Measurements from ENCODE around the gene CPLX1.
"Not testable (repeated sequence)": the region's sequence is repeated elsewhere in the genome, so short reads cannot be mapped to it uniquely, and the experiment has no call there.

CPLX1 gene

DNA sequence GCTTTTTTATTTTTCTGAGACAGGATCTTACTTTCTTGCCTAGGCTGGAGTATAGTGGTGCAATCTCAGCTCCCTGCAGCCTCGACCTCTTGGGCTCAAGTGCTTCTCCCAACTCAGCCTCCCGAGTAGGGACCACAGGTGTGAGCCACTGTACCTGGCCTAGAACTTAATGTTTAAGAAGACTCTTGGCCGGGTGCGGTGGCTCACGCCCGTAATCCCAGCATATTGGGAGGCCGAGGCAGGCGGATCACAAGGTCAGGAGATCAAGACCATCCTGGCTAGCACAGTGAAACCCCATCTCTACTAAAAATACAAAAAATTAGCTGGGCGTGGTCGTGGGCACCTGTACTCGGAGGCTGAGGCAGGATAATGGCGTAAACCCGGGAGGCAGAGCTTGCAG, 72.7 kb downstream of the CPLX1 start:
- not testable (repeated sequence) for DNase-seq

DNA sequence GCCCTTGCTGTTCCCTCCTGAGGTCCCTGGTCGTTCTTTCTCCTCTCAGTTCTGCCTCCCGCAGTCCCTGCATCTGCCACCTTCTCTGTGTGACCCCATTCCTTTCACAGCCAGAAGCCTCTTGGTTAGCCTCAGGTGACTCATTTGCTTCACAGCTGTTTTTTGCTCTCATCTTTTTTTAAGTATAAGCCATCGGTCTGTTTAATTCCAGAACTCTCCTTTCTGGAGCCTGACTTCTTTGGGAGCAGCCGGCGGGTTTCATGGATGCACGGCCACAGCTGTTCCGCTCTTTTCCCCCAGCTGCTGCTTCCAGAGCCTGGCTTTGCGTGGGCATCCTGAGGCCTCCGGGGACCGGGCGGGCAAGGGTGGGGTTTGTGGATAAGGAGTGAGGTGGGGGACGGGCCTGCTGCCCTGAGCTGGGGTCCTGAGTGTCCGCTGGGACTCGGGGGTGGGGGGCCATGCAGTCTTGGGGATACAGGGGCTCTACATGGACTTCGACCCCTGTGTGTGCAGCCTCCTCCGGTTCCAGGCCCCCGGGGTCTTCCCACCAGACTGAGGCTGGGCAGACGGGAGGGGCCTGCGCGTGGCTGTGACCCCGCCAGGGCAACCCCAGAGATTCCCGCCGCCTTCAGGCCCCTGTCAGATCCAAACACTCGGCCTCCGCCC, 73.6 kb downstream of the CPLX1 start:
- no peak for DNase-seq

DNA sequence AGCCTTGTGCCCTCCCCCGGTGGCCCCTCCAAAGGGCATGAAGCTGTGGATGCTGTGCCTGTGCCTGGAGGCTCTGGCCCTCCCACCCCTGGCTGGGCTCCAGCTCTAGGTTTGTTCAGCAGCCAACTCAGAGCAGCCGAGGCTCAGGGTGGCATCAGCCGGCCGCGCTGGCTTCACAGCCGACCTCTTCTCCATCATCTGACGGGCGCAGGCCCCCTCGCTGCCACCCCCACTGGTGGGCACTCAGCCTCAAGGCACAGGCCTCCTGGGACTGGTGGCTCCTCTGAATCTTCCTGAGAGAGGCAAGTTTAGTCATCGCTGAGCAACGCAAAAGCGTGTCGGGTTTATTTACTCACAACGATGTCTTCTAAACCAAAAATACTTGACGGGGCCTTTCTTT, 74.3 kb downstream of the CPLX1 start:
- DNase-seq: no peak

DNA sequence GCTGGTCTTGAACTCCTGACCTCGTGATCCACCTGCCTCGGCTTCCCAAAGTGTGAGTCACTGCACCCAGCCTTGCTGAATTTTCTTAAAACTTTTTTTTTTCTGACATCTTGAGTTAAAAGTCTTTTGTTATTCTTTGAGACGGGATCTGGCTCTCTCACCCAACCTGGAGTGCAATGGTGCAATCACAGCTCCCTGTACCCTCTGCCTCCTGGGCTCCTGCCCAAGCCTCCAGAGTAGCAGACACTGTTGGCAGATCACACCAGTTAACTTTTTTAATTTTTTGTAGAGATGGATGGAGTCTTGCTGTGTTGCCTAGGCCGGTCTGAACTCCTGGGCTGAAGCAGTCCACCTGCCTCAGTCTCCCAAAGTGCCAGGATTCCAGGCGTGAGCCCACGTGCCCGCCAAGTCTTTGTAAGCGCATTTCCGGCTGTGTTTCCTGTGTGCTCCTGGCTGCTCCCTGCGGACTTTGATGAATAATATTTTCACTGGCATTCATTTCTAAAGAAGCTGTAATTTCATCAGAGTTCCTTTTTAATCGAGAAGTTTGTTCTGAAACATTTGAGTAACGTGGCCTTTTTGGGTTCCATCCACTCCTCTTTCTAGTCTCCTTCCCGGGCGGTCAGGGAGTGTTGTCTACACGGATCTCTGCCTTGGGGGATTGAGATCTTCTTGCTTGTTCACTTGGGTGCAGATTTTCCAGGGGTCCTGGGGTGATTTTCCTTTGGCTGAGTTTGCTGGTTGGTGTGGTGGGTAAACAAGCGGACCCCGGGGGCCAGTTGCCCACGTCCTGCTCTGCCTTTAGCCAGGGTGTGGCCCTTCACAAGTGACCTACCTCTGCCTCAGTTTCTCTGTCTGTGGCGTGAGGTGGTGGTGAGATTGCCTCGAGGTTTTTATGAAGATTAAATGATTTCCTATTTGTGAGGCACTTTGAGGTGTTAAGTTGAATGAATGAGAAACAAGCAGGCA, 75.9 kb downstream of the CPLX1 start:
- DNase-seq: no peak

- DNase-seq: no peak
These were observed 77.5 kb downstream of the CPLX1 start for GRCh38 chr4:748461-748860.

DNA sequence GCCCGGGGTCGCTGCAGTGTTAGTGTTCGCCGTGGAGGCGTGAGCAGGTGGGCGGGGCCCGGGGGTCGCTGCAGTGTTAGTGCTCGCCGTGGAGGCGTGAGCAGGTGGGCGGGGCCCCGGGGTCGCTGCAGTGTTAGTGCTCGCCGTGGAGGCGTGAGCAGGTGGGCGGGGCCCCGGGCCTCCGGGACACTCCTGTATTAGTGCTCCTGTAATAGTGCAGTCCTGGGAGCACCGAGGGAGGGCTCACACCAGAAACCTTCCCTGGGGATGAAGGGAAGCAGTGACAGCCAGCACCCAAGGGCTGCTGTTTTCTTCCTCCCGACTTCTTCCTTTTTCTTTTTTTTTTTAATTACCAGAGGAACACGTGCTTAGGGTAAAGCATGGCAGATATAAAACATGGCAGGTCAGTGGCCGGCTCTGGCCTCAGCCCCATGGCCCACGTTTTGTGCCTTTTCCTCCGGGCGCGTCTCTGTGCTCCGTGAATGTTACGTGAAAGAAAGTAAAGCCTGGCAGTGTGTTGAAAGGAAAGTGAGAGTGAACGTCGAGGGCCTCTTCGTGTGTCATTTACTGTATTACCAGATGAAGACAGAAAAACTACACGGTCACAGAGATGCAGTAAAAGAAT, 78.3 kb downstream of the CPLX1 start:
- DNase-seq: no peak

GRCh38 chr4:744212-744841, 81.6 kb downstream of the CPLX1 start:
- no peak for DNase-seq

DNA sequence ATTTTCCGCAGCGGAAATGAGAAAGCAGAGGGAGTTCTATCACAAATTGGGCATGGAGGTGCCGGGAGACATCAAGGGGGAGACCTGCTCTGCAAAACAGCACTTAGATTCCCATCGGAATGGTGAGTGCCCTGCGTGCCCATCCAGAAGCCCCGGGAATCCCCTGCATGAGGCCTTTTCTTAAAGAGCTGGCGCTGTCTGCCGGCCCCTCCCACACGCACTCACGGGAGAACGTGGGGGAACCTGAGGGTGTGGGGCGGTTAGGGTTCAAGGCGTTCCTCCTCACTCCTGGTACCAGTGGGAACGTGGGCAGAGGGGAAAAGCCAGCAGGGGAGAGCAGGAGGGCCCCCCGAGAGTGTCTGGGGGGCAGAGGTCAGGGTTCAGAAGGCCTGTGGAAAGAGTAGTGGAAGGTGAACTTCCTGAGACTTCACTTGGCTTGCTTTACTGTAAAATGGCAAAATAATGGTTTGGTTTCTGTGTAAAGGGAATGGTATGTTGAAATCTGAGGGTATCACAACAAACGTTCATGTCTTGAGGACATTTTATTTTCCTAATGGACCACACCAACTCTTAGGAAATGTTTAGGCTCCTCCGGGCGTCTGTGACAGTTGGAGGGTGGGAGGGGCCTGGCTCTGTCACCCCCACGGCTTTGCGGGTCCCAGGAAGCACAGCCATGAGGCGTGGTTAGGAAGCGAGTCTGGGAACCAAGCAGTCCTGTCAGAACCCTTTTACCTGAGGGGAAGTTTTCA, 82.3 kb downstream of the CPLX1 start:
- DNase-seq: no peak

GRCh38 chr4:742742-743311, 83.1 kb downstream of the CPLX1 start:
- peak; percentile 69 for DNase-seq

DNA sequence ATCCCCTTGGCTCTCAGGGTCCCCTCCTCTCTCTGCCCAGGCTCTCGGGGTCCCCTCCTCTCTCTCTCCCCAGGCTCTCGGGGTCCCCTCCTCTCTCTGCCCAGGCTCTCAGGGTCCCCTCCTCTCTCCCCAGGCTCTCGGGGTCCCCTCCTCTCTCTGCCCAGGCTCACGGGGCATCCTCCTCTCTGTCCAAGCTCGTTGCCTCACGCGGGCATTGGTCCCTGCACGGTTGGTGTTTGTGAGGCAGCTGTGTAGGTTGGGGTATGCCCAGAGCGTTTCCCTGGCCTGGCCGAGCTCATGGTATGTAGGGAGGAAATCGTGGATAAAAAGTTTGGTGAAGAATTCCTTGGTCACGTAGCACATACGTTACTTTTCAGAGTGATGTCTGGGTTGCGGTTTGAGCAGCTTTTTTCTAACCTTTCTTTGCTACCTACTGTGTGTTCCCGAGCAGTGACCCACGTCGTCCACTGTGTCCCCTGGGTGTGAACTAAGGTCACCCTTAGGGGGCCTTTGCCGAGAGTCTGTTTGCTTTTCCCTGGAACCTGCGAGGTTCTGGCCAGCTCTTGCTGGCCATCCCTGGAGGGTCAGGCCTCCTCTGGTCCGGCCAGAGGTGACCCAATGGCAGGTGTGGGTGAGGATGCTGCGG, 83.7 kb downstream of the CPLX1 start:
- no peak for DNase-seq

DNA sequence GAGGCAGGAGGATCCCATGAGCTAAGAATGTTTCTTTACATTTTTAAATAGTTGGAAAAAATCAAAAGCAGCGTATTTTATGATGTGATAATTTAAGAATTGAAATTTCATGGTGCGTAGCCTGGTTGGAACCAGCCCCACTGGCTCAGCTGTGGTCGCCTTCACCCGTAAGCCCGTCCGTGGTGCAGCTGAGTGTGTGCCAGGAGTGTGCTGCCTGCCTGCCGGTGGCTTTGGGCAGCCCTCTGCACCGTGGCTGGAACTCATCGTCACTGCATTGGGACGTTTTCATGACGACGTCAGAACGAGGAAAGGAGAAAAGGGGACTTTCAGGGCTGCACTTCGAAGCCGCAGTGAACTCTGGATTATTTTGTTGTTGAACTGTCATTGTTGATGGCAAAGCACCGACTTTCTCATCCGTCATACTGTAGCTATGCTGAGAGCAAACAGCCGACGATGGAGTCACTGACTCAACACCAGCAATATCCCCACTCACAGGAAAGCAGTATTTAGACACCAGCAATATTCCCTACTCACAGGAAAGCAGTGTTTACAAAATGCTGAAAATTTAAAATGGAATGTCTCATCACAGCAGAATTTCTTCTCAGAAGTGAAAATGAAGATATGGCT, 85.2 kb downstream of the CPLX1 start:
- DNase-seq: no peak

GRCh38 chr4:740011-740410, 85.9 kb downstream of the CPLX1 start:
- DNase-seq: no peak

GRCh38 chr4:739569-739968, 86.4 kb downstream of the CPLX1 start:
- DNase-seq: no peak

DNA sequence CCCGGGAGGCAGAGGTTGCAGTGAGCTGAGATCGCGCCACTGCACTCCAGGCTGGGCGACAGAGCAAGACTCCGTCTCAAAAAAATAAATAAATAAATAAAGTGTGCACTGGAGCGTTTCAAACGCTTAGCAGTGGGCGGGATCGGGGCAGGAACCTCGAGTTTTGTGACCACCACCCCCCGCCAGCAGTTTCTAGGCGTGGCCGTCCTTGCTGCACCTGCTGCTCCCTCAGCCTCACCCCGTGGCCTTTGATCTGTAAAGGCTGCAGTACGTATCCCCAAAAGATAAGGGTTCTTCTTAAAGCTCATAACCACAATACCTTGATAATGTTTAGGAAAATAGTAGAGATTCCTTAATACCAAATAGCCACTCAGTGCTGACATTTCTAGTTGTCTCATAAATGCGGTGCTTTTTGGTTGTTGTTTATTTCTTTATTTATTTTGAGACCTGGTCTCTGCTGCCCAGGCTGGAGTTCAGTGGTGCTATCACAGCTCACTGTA, 87.1 kb downstream of the CPLX1 start:
- no peak for DNase-seq

GRCh38 chr4:736561-736960, 89.4 kb downstream of the CPLX1 start:
- DNase-seq: not testable (repeated sequence)

GRCh38 chr4:735583-735982, 90.3 kb downstream of the CPLX1 start:
- no peak for DNase-seq

Measured in effector CD4-positive, alpha-beta T cell (primary cell).